SK-N-MC (cell line): ENCODE measurements around the gene CS.

Source experiments
- EZH2 ChIP-seq: fragments of 200-600 bp; sonication (generic); IDR thresholded peaks from one replicate; pipeline ENCODE4 v1.6.1; 2017; ENCODE audit warnings: antibody characterized with exemption
- POLR2AphosphoS5 ChIP-seq: IDR thresholded peaks from 2 replicates; pipeline ENCODE4 v1.6.1; 2012; ENCODE audit warnings: mild to moderate bottlenecking, low read depth, low read length, borderline replicate concordance

- TF ChIP-seq POLR2AphosphoS5 (no peak), EZH2 (no peak)
These were observed 18.1 kb downstream of the CS start for GRCh38 chr12:56282030-56282429.
